ENCODE data around the gene ZNF48. TPM values are rescaled to one million over a fixed set of nuclear protein-coding genes. Genes with fewer than 3 reads are reported as not detected.

The ZNF48 gene
- total RNA-seq = 39.9 TPM

GRCh38 chr16:30395155-30395991 is at the start of gene ZNF48:
TSS of gene ZNF48 (plus strand) at chr16:30395420. CDS start at chr16:30395795, 375 bp downstream.
- peak; percentile 94 to 96 for DNase-seq (ENCODE audit: low spot score in 2 of 2)
- FAIRE-seq = no peak

- DNase-seq (ENCODE audit: low spot score in 2 of 2) (no peak), FAIRE-seq (no peak)
Measured at GRCh38 chr16:30346286-30346685, 48.9 kb upstream of the ZNF48 start.

- FAIRE-seq (no peak), DNase-seq (ENCODE audit: low spot score in 2 of 2) (no peak)
Measured at GRCh38 chr16:30348113-30348512, 47.1 kb upstream of the ZNF48 start.

GRCh38 chr16:30348929-30349328 is 46.3 kb upstream of the ZNF48 start:
- DNase-seq (ENCODE audit: low spot score in 2 of 2) = no peak
- no peak for FAIRE-seq

- no peak for DNase-seq (ENCODE audit: low spot score in 2 of 2)
- FAIRE-seq = no peak
Measured at GRCh38 chr16:30349675-30350074, 45.5 kb upstream of the ZNF48 start.

GRCh38 chr16:30350134-30350871 is 44.9 kb upstream of the ZNF48 start:
- no peak for DNase-seq (ENCODE audit: low spot score in 2 of 2)
- no peak for FAIRE-seq

- FAIRE-seq = no peak
- DNase-seq (ENCODE audit: low spot score in 2 of 2) = no peak
Measured at GRCh38 chr16:30351001-30351441, 44.2 kb upstream of the ZNF48 start.

GRCh38 chr16:30351586-30352419 is 43.4 kb upstream of the ZNF48 start:
- FAIRE-seq (no peak), DNase-seq (ENCODE audit: low spot score in 2 of 2) (peak; percentile 54 to 72)

- FAIRE-seq (no peak), DNase-seq (ENCODE audit: low spot score in 2 of 2) (no peak)
Measured at GRCh38 chr16:30352488-30353401, 42.5 kb upstream of the ZNF48 start.

GRCh38 chr16:30353438-30354129 is 41.6 kb upstream of the ZNF48 start:
- no peak for DNase-seq (ENCODE audit: low spot score in 2 of 2)
- no peak for FAIRE-seq

GRCh38 chr16:30354423-30355143 is 40.6 kb upstream of the ZNF48 start:
- FAIRE-seq = no peak
- no peak for DNase-seq (ENCODE audit: low spot score in 2 of 2)

GRCh38 chr16:30355144-30355953 is 39.9 kb upstream of the ZNF48 start, which contains the start of gene CD2BP2:
TSS of gene CD2BP2 (minus strand) at chr16:30355308. CDS start at chr16:30354681, 627 bp downstream.
- DNase-seq (ENCODE audit: low spot score in 2 of 2) (peak; percentile 95 to 97), FAIRE-seq (peak; percentile 86)

GRCh38 chr16:30355954-30356308 is 39.3 kb upstream of the ZNF48 start:
- FAIRE-seq = no peak
- DNase-seq (ENCODE audit: low spot score in 2 of 2) = no peak

- DNase-seq (ENCODE audit: low spot score in 2 of 2) (peak in 1 of 2 donors; percentile 50), FAIRE-seq (no peak)
Measured at GRCh38 chr16:30356401-30357084, 38.7 kb upstream of the ZNF48 start.

GRCh38 chr16:30357085-30357714 is 38.0 kb upstream of the ZNF48 start:
- DNase-seq (ENCODE audit: low spot score in 2 of 2) (no peak), FAIRE-seq (no peak)
